Measurements from ENCODE around the gene TOB2.

Gene TOB2

DNA sequence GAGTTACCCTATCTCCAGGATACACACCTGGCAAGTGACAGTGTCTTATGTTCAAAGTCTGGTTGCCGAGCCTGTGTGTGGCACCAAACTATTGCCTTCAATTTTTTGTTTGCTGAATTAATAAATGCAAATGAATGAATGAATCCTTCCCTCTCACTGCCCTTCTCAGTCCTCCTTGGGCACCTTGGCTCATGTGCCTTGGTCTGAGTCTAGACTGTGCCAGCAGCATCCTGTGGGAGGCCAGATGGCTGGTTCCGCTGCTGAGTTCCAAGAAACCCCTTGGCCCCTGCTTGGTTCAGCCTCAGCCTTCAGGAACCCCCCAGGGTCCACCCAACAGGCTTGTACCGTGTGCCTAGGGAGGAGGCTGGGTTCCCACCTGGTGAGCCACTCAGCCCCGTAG is 31.0 kb downstream of the TOB2 start:
- Histone ChIP-seq H2AFZ (ENCODE audit: low read depth, low read length, severe bottlenecking) (no peak overlapping the region), H3K79me2 (ENCODE audit: insufficient read depth, low read length) (peaks cover 25% of the 10 kb centered on the region), H4K20me1 (ENCODE audit: low read depth, low read length) (no peaks in the 10 kb centered on the region), H3K27ac (ENCODE audit: low read depth, low read length) (peak overlapping the region; percentile 82; the same call in 1 of the 2 replicates), H3K36me3 (ENCODE audit: low read length) (no peaks in the 10 kb centered on the region), H3K4me2 (ENCODE audit: low read depth, low read length, poor library complexity, severe bottlenecking) (peak overlapping the region; percentile 76), H3F3A (ENCODE audit: insufficient read depth) (peaks cover 12% of the 10 kb centered on the region), H3K27me3 (ENCODE audit: low read length) (no peaks in the 10 kb centered on the region), H3K9me3 (ENCODE audit: insufficient read depth, low read length) (no peaks in the 10 kb centered on the region), H3K9ac (ENCODE audit: low read length) (peak overlapping the region; percentile 78), H3K9me2 (replicated peaks; ENCODE audit: insufficient read depth, low read length) (no peaks in the 10 kb centered on the region), H3K4me3 (ENCODE audit: insufficient read depth, low read length, poor library complexity, severe bottlenecking) (peak overlapping the region; percentile 61)
- TF ChIP-seq, protein P1, sequence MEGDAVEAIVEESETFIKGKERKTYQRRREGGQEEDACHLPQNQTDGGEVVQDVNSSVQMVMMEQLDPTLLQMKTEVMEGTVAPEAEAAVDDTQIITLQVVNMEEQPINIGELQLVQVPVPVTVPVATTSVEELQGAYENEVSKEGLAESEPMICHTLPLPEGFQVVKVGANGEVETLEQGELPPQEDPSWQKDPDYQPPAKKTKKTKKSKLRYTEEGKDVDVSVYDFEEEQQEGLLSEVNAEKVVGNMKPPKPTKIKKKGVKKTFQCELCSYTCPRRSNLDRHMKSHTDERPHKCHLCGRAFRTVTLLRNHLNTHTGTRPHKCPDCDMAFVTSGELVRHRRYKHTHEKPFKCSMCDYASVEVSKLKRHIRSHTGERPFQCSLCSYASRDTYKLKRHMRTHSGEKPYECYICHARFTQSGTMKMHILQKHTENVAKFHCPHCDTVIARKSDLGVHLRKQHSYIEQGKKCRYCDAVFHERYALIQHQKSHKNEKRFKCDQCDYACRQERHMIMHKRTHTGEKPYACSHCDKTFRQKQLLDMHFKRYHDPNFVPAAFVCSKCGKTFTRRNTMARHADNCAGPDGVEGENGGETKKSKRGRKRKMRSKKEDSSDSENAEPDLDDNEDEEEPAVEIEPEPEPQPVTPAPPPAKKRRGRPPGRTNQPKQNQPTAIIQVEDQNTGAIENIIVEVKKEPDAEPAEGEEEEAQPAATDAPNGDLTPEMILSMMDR (IDR thresholded peaks at IDR 0.05; ENCODE audit: insufficient read depth, low read length, poor library complexity, severe bottlenecking) = no peak
- TF ChIP-seq EZH2phosphoT487 (conservative IDR thresholded peaks at IDR 0.05; ENCODE audit: low read length) = no peak

DNA sequence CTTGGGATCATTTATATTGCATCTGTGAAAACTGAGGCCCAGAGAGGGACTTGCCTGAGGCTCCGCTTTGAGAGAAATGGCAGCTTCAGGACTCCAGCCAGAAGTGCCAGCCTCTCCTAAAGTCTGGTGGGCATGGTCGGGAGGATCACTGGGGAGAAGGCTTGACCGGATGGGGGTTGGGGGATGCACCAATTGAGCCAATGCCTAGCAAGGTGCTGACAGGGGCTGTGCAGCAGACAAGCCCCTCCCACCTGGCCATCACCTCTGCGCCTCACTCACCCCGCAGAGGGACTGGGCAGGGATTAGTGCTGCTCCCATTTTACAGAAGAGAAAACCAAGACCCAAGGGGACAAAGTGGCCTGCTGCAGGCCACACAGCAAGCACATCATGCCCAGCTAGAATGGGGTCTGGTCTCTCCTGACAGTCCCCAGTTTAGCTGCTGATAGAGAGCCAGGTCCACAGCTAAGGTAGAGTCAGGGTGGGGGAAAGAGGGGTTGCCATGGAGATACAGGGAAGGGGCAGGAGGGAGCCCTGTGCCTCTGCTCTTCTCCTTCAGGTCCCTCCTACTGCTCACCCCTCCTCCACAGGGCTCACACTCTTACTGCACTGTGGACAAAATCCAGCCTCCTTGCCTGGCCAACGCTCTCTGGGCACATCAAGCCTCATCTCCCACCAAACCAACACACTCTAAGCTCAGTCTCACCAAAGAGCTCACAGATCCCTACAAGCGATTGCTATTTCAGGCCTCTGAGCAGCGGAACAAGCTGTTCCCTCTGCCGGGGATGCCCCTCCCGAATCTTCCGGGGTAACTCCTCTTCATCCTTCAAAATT is 35.4 kb downstream of the TOB2 start:
- Histone ChIP-seq H3K9me2 (replicated peaks; ENCODE audit: insufficient read depth, low read length) (no peaks in the 10 kb centered on the region), H3K4me3 (ENCODE audit: insufficient read depth, low read length, poor library complexity, severe bottlenecking) (no peak overlapping the region), H3K4me2 (ENCODE audit: low read depth, low read length, poor library complexity, severe bottlenecking) (no peak overlapping the region), H3F3A (ENCODE audit: insufficient read depth) (peaks cover 22% of the 10 kb centered on the region), H2AFZ (ENCODE audit: low read depth, low read length, severe bottlenecking) (no peak overlapping the region), H3K79me2 (ENCODE audit: insufficient read depth, low read length) (peaks cover 15% of the 10 kb centered on the region), H4K20me1 (ENCODE audit: low read depth, low read length) (no peaks in the 10 kb centered on the region), H3K27ac (ENCODE audit: low read depth, low read length) (no peak overlapping the region), H3K27me3 (ENCODE audit: low read length) (no peaks in the 10 kb centered on the region), H3K9ac (ENCODE audit: low read length) (no peak overlapping the region), H3K9me3 (ENCODE audit: insufficient read depth, low read length) (no peaks in the 10 kb centered on the region), H3K36me3 (ENCODE audit: low read length) (no peaks in the 10 kb centered on the region)
- TF ChIP-seq EZH2phosphoT487 (conservative IDR thresholded peaks at IDR 0.05; ENCODE audit: low read length) = no peak
- TF ChIP-seq, protein P1 (IDR thresholded peaks at IDR 0.05; ENCODE audit: insufficient read depth, low read length, poor library complexity, severe bottlenecking) = no peak

DNA sequence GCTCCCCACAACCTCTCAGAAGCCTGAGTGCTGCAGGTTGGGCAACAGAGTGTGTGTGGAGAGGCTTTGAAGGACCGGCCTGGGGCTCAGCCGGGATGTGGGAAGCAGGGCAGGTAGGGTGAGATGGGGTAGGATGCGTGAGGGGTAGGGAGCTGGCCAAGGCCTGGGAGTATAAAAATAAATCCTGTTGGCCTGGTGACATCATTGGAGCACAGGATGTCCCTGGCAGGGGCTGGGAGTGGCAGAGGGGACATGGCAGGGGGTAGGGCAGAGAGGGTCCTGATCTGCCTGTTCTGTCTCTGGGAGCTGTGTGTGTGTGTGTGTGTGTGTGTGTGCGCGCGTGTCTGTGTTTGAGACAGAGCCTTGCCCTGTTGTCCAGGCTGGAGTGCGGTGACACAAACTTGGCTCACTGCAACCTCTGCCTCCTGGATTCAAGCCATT is 36.3 kb downstream of the TOB2 start:
- TF ChIP-seq, protein P1 (IDR thresholded peaks at IDR 0.05; ENCODE audit: insufficient read depth, low read length, poor library complexity, severe bottlenecking) = no peak
- TF ChIP-seq EZH2phosphoT487 (conservative IDR thresholded peaks at IDR 0.05; ENCODE audit: low read length) = no peak
- Histone ChIP-seq H3K27ac (ENCODE audit: low read depth, low read length) (no peak overlapping the region), H3K9me3 (ENCODE audit: insufficient read depth, low read length) (no peaks in the 10 kb centered on the region), H4K20me1 (ENCODE audit: low read depth, low read length) (no peaks in the 10 kb centered on the region), H3K9me2 (replicated peaks; ENCODE audit: insufficient read depth, low read length) (no peaks in the 10 kb centered on the region), H3K9ac (ENCODE audit: low read length) (no peak overlapping the region), H3K36me3 (ENCODE audit: low read length) (no peaks in the 10 kb centered on the region), H3K79me2 (ENCODE audit: insufficient read depth, low read length) (peaks cover 14% of the 10 kb centered on the region), H3K4me3 (ENCODE audit: insufficient read depth, low read length, poor library complexity, severe bottlenecking) (no peak overlapping the region), H2AFZ (ENCODE audit: low read depth, low read length, severe bottlenecking) (no peak overlapping the region), H3K27me3 (ENCODE audit: low read length) (no peaks in the 10 kb centered on the region), H3K4me2 (ENCODE audit: low read depth, low read length, poor library complexity, severe bottlenecking) (no peak overlapping the region), H3F3A (ENCODE audit: insufficient read depth) (peaks cover 22% of the 10 kb centered on the region)
